ENCODE measurements around the gene PLP1.
A peak's percentile ranks its signal among the peaks of the same experiment; 100 is the strongest.
"Not testable (repeated sequence)": the region's sequence is repeated elsewhere in the genome, so short reads cannot be mapped to it uniquely, and the experiment has no call there.

Gene PLP1

DNA sequence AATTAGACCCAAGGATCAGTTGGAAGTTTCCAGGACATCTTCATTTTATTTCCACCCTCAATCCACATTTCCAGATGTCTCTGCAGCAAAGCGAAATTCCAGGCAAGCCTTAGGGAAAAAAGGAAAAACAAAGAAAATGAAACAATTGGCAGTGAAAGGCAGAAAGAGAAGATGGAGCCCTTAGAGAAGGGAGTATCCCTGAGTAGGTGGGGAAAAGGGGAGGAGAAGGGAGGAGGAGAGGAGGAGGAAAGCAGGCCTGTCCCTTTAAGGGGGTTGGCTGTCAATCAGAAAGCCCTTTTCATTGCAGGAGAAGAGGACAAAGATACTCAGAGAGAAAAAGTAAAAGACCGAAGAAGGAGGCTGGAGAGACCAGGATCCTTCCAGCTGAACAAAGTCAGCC is at the start of gene PLP1:
TSS of gene PLP1 (plus strand) at position 295 of the 400 bp plus-strand sequence. CDS start 156 bp downstream, outside the sequence.
- peak; percentile 85 for DNase-seq (ENCODE audit: low spot score)

- no peak for DNase-seq (ENCODE audit: low spot score)
Measured at GRCh38 chrX:103727115-103727514, 49.5 kb upstream of the PLP1 start.

DNA sequence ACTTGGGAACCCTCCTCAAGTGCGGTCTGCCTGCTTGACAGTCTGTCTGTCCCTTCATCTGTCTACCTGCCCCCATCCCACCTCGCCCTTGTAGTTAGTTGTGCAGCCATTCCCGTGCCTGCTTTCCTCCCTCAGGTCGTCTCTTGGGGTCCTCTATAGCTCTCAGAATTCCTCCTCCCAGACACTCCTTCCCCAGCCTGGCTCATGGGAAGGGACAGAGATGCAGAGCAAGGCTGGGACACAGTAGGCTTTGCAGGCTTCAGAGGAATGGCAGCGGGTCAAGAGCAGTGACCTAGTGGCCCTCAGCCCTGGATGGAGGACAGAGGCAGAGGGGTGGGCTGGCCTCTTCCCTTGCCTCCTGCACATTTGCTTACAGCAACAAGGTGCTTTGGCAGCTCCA is 47.6 kb upstream of the PLP1 start:
- no peak for DNase-seq (ENCODE audit: low spot score)

- no peak for DNase-seq (ENCODE audit: low spot score)
Measured at GRCh38 chrX:103730147-103730795, 46.4 kb upstream of the PLP1 start.

GRCh38 chrX:103730796-103731493 is 45.7 kb upstream of the PLP1 start:
- no peak for DNase-seq (ENCODE audit: low spot score)

DNA sequence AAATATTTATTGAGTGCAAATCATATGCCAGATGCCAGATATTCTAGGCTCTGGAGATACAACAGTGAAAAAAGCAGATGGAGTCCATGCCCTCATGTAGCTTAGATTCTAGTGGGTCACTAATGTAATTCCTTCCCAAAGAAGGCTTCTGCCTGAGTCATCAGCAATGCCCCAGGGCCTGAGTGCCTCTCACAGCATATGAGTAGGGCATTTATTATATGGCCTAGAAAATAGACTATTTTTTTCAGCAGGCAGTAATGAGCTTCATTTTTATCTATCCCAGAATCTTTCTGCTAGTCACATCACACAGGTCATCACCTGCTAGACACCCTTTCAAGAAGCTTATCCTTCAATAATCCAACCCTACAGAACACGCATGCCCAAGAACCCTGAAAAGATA is 43.6 kb upstream of the PLP1 start:
- DNase-seq (ENCODE audit: low spot score), result no peak

DNA sequence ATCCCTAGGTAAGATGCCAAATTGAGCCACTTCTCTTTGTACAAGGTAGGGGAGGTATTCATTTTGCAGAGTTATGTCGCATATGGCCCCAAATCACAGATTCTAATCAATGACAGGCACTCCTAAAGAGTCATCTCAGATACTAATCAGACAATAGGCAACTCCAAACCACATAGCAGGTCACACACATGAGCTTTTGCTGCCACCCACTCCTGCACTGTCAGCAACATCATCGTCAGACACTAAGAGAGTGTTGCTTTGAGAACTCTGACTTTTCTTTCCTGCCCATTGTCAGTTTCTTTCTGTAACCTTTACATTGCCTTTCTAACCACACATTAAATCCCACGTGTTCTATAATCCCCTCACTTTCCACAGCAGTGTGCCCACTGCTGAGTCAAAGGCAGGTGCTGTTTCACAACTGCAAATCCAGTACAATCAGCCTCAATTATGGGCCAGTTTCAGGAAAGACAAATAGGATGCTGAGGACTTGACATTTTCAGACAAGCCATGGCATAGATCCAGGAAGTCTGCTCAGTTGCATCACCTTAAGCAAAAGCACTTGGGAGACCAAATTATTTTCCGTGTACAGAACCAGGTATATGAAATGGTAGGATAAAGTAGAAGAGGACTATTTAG is 42.4 kb upstream of the PLP1 start:
- DNase-seq (ENCODE audit: low spot score), result no peak

GRCh38 chrX:103737696-103738095 is 38.9 kb upstream of the PLP1 start:
- no peak for DNase-seq (ENCODE audit: low spot score)

GRCh38 chrX:103739421-103739820 is 37.2 kb upstream of the PLP1 start:
- no peak for DNase-seq (ENCODE audit: low spot score)

GRCh38 chrX:103741879-103742278 is 34.8 kb upstream of the PLP1 start:
- DNase-seq (ENCODE audit: low spot score), result no peak

- DNase-seq (ENCODE audit: low spot score), result no peak
Measured at GRCh38 chrX:103742339-103742738, 34.3 kb upstream of the PLP1 start.

DNA sequence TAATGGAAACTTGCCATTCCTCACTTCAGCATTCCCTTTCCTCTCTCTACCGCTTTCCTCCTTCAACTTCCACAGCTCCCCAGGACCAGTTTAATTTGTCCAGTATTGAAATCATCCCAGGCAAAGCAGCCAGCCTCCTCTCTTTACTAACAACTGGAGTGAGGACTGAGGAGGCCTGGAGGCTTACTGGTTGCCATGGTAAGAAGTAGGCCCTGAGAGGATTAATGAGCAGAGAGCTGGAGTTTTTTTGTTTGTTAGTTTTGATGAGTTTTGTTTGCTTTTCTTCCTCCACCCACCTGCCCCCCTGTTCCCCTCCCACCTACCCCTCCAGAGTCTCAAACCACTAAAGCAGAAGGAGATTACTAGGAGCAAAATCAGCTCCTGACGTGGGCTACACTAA is 29.5 kb upstream of the PLP1 start:
- DNase-seq (ENCODE audit: low spot score), result no peak

GRCh38 chrX:103754401-103754800 is 22.2 kb upstream of the PLP1 start:
- no peak for DNase-seq (ENCODE audit: low spot score)

DNA sequence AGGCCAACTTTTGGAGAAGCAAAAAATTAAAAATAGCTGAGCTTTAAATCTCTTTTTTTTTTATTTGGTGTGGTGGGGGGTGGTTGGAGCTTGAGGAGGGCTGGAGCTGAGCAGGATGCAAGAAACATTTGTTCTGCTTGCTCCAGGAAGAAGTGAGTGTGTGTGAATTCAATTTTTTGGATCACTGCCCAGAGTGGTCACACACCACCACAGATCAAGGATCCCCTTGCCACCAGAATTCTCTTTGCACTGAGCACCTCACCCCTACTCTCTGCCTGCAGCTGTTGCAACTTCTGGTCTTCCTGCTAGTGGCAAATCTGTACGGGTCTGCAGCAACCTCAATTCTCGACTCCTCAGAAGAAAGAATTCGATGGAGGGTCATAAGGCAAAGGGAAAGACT is 19.9 kb upstream of the PLP1 start:
- no peak for DNase-seq (ENCODE audit: low spot score)

GRCh38 chrX:103758555-103758954 is 18.1 kb upstream of the PLP1 start:
- DNase-seq (ENCODE audit: low spot score), result no peak

- not testable (repeated sequence) for DNase-seq (ENCODE audit: low spot score)
Measured at GRCh38 chrX:103763541-103763940, 13.1 kb upstream of the PLP1 start.

GRCh38 chrX:103766813-103767555 is 9.7 kb upstream of the PLP1 start:
- DNase-seq (ENCODE audit: low spot score), result not testable (repeated sequence)

GRCh38 chrX:103773445-103773844 is 3.2 kb upstream of the PLP1 start:
- DNase-seq (ENCODE audit: low spot score), result peak; percentile 73

DNA sequence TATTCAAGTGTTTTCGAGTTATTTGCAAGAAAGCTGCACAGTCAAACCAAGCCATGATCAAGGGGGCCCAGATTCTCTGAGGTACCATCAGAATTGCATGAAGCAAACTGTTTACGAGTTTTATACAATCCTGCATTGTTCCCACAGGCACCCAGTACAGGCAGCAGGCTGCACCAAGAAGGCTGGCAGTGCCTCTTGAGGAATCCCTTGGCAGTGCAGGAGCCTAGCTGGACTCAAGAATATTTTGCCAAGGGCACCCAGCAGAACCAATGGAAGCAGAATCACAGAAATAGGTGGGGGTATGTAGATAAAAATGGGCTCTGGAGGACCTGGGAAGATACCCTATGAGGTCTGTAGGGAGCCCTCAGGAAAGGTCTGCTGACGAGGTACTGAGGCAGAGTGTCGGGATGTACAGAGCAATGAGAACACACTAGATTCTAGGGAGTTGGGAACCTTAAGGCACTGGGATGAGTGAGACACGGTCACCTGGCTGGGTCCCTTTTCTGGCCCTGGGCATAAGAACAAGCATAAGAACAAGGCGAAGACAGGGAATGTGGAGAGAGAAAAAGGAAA is 2.5 kb upstream of the PLP1 start:
- peak; percentile 82 for DNase-seq (ENCODE audit: low spot score)

DNA sequence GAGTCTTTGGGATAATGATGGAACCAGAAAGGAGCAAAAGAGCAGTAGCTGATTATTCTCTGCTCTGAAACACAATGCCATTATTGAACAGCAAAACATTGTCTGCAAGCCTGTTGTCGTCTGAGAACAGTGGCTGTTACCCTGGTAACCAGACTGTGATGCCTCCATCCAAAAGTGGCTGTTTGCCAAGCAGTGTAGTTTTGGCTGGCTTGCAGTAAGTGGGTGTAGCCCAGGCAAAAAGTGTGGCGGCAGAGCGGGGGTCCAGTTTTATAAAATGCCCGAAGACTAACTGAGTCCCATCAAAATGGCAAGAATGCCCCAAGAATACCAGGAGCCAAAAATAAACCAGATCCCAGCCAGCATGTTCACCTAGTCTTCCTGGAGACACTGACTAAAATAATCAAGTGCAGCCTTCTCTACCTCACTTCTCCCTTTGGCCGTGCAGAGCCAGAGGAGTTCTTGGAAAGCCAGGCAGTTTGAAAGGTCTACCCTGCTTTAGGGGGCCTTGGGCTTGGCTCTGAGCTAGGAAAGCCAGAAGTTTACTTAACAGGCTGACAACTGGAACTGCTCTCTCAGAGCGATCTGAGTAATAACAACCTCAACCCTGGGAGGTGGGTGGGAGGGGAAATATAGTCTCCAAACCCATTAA is 2.6 kb downstream of the PLP1 start:
- no peak for DNase-seq (ENCODE audit: low spot score)

GRCh38 chrX:103780336-103781061 is 3.9 kb downstream of the PLP1 start:
- peak; percentile 91 for DNase-seq (ENCODE audit: low spot score)

All from putamen (tissue), 1 donor.